ENCODE data around the gene FMO1.
"Not testable (repeated sequence)": the region's sequence is repeated elsewhere in the genome, so short reads cannot be mapped to it uniquely, and the experiment has no call there.

The FMO1 gene

GRCh38 chr1:171220581-171221054 lies 27.7 kb upstream of the FMO1 start:
- peak overlapping the region; percentile 11; the same call in 1 of the 2 replicates for H3K4me3 ChIP-seq (ENCODE audit: low read length)
- peak; percentile 27 for TF ChIP-seq CTCF (conservative IDR thresholded peaks at IDR 0.05; ENCODE audit: low read length)
- DNase-seq (ENCODE audit: low read depth) = no peak

GRCh38 chr1:171221665-171222591 lies 26.4 kb upstream of the FMO1 start:
- H3K4me3 ChIP-seq (ENCODE audit: low read length) = no peak overlapping the region
- DNase-seq (ENCODE audit: low read depth) = peak; percentile 22
- no peak for TF ChIP-seq CTCF (conservative IDR thresholded peaks at IDR 0.05; ENCODE audit: low read length)

GRCh38 chr1:171222936-171223335 lies 25.4 kb upstream of the FMO1 start:
- no peak overlapping the region for H3K4me3 ChIP-seq (ENCODE audit: low read length)
- DNase-seq (ENCODE audit: low read depth) = no peak
- TF ChIP-seq CTCF (conservative IDR thresholded peaks at IDR 0.05; ENCODE audit: low read length) = no peak

GRCh38 chr1:171224257-171224656 lies 24.0 kb upstream of the FMO1 start:
- not testable (repeated sequence) for DNase-seq (ENCODE audit: low read depth); H3K4me3 ChIP-seq (ENCODE audit: low read length)

- peak; percentile 75 for DNase-seq (ENCODE audit: low read depth)
- peak; percentile 90 for TF ChIP-seq CTCF (conservative IDR thresholded peaks at IDR 0.05; ENCODE audit: low read length)
- no peak overlapping the region for H3K4me3 ChIP-seq (ENCODE audit: low read length)
Observed at GRCh38 chr1:171226747-171227370, 21.4 kb upstream of the FMO1 start.

GRCh38 chr1:171231326-171231725 lies 17.0 kb upstream of the FMO1 start:
- TF ChIP-seq CTCF (conservative IDR thresholded peaks at IDR 0.05; ENCODE audit: low read length) = no peak
- DNase-seq (ENCODE audit: low read depth) = no peak
- no peak overlapping the region for H3K4me3 ChIP-seq (ENCODE audit: low read length)

GRCh38 chr1:171233183-171233582 lies 15.1 kb upstream of the FMO1 start:
- no peak for TF ChIP-seq CTCF (conservative IDR thresholded peaks at IDR 0.05; ENCODE audit: low read length)
- no peak for DNase-seq (ENCODE audit: low read depth)
- H3K4me3 ChIP-seq (ENCODE audit: low read length) = no peak overlapping the region

GRCh38 chr1:171236231-171236630 lies 12.1 kb upstream of the FMO1 start:
- not testable (repeated sequence) for H3K4me3 ChIP-seq (ENCODE audit: low read length); DNase-seq (ENCODE audit: low read depth)
